Measurements from ENCODE around the gene NFIA. TPM values are rescaled to one million over a fixed set of nuclear protein-coding genes. Genes with fewer than 3 reads are reported as not detected.

Gene NFIA
- total and polyA plus RNA-seq, 2 of the 13 experiments (the other 11 are each of a cell fraction or from before 2014, with no cell fraction given), result 14.7 to 28.5 TPM

- TF ChIP-seq ZNF451 (CRISPR knock-in tag; IDR thresholded peaks at IDR 0.05) (no peak), MTA1 (CRISPR knock-in tag; IDR thresholded peaks at IDR 0.05; ENCODE audit: borderline replicate concordance) (no peak), MAX (IDR thresholded peaks at IDR 0.05) (no peak), EP300 (IDR thresholded peaks at IDR 0.05; ENCODE audit: low read depth in 2 of 2, low read length in 2 of 2) (peak in 1 of 2 experiments; percentile 86; a peak in 2 of 4 replicates), EP300 (CRISPR knock-in tag; IDR thresholded peaks at IDR 0.05; ENCODE audit: borderline replicate concordance) (no peak; the same call in 1 of the 2 replicates), SCMH1 (CRISPR knock-in tag; IDR thresholded peaks at IDR 0.05; ENCODE audit: borderline replicate concordance) (no peak), KDM4B (CRISPR knock-in tag; IDR thresholded peaks at IDR 0.05) (no peak), REST (IDR thresholded peaks at IDR 0.05; ENCODE audit: borderline replicate concordance in 1 of 2, low read depth in 1 of 2, low read length in 2 of 2) (no peak), MYNN (CRISPR knock-in tag; IDR thresholded peaks at IDR 0.05; ENCODE audit: low read depth) (no peak), ZSCAN20 (CRISPR knock-in tag; IDR thresholded peaks at IDR 0.05; ENCODE audit: borderline replicate concordance) (no peak), USF2 (IDR thresholded peaks at IDR 0.05; ENCODE audit: low read depth, low read length) (no peak), USF2 (CRISPR knock-in tag; IDR thresholded peaks at IDR 0.05; ENCODE audit: borderline replicate concordance) (no peak), DMTF1 (CRISPR knock-in tag; IDR thresholded peaks at IDR 0.05) (no peak), ZNF816 (CRISPR knock-in tag; IDR thresholded peaks at IDR 0.05; ENCODE audit: borderline replicate concordance) (no peak), MTF2 (CRISPR knock-in tag; IDR thresholded peaks at IDR 0.05; ENCODE audit: borderline replicate concordance) (no peak), BCL6 (CRISPR knock-in tag; IDR thresholded peaks at IDR 0.05) (peak; percentile 81), MNT (IDR thresholded peaks at IDR 0.05) (no peak), ZNF678 (CRISPR knock-in tag; IDR thresholded peaks at IDR 0.05) (no peak), ZNF468 (CRISPR knock-in tag; IDR thresholded peaks at IDR 0.05) (no peak), TCF7L2 (IDR thresholded peaks at IDR 0.05; ENCODE audit: low read depth, low read length) (no peak), FOXJ3 (CRISPR knock-in tag; IDR thresholded peaks at IDR 0.05; ENCODE audit: borderline replicate concordance) (peak; percentile 73; the same call in 1 of the 2 replicates)
These were observed 256.5 kb downstream of the NFIA start (continued) for GRCh38 chr1:61338899-61339298.
